A673 (cell line): Measurements from ENCODE around the gene FGGY. TPM values are rescaled to one million over a fixed set of nuclear protein-coding genes. Genes with fewer than 3 reads are reported as not detected.

Experiments
- BruUV-seq: library from RNA; stranded (reverse); fragments of 400-500 nt; replicated peaks from 2 replicates; lab custom pipeline; 2021; lab: Mats Ljungman, UMichigan
- CTCF ChIA-PET: fragments of 300-600 bp; sonication (Branson Sonifier 250); formaldehyde crosslinking; loops from one replicate; lab custom pipeline; 2022; ENCODE audit warnings: antibody characterized with exemption; lab: Charles Lee
- POLR2A ChIA-PET: fragments of 300-600 bp; sonication (Branson Sonifier 250); formaldehyde crosslinking; loops from one replicate; lab custom pipeline; 2022; ENCODE audit warnings: antibody characterized with exemption; ENCODE audit not compliant: low non-redundant PET; lab: Charles Lee
- DNase-seq: peaks from one replicate; pipeline ENCODE4 v3.0.0-alpha.2; 2015; ENCODE audit warnings: low spot score
- H3K27ac ChIP-seq: fragments of 200-600 bp; sonication (generic); 2 replicates; pipeline ENCODE4 v1.5.1; 2016; ENCODE audit warnings: mixed run types, low read depth, mild to moderate bottlenecking, mixed read lengths, antibody characterized with exemption, low read length; ENCODE audit not compliant: poor library complexity, severe bottlenecking
- H3K27me3 ChIP-seq: fragments of 200-600 bp; sonication (generic); replicated peaks from 2 replicates; pipeline ENCODE4 v1.6.1; 2017; ENCODE audit warnings: mixed run types, low read depth, mild to moderate bottlenecking, mixed read lengths, antibody characterized with exemption, low read length; ENCODE audit not compliant: insufficient read depth, poor library complexity
- H3K36me3 ChIP-seq: fragments of 200-600 bp; sonication (generic); 2 replicates; pipeline ENCODE4 v1.6.1; 2016; ENCODE audit warnings: mixed run types, mild to moderate bottlenecking, mixed read lengths, antibody characterized with exemption, low read length; ENCODE audit not compliant: insufficient read depth, poor library complexity, severe bottlenecking
- H3K4me1 ChIP-seq: fragments of 200-600 bp; sonication (generic); 2 replicates; pipeline ENCODE4 v1.6.1; 2017; ENCODE audit warnings: mixed run types, mild to moderate bottlenecking, mixed read lengths, antibody characterized with exemption, low read length; ENCODE audit not compliant: insufficient read depth, poor library complexity, severe bottlenecking
- H3K4me3 ChIP-seq: fragments of 200-600 bp; sonication (generic); 2 replicates; pipeline ENCODE4 v1.5.1; 2016; ENCODE audit warnings: low read depth, mixed run types, mild to moderate bottlenecking, mixed read lengths, low read length; ENCODE audit not compliant: poor library complexity, severe bottlenecking
- H3K9me3 ChIP-seq: fragments of 200-600 bp; sonication (generic); 2 replicates; pipeline ENCODE4 v1.6.1; 2016; ENCODE audit warnings: mixed run types, low read depth, mild to moderate bottlenecking, mixed read lengths, antibody characterized with exemption, low read length; ENCODE audit not compliant: poor library complexity, severe bottlenecking
- EZH2 ChIP-seq: fragments of 200-600 bp; sonication (generic); IDR thresholded peaks from 2 replicates; pipeline ENCODE4 v1.6.1; 2017; ENCODE audit warnings: borderline replicate concordance, low read depth, mild to moderate bottlenecking, mixed read lengths, antibody characterized with exemption, low read length; ENCODE audit not compliant: poor library complexity, severe bottlenecking
- intact Hi-C: fragments of 100-400 bp; cut with micrococcal nuclease; formaldehyde crosslinking; loops from one replicate; pipeline ENCODE4 v1.10.0; 2022; ENCODE audit not compliant: unreplicated experiment
- total RNA-seq: library from RNA; stranded (reverse); gene quantifications from 2 replicates; pipeline ENCODE4 v1.2.3, GENCODE V29; 2021
- TF ChIP-seq, protein P1 (sequence below): fragments of 300-800, 200-600 bp; sonication (generic); conservative IDR thresholded peaks from 2 replicates; pipeline ENCODE4 v1.5.1; 2017; ENCODE audit warnings: low read depth, mild to moderate bottlenecking, antibody characterized with exemption, low read length, moderate library complexity, mixed read lengths

FGGY gene
- total RNA-seq, 1 experiment from 2014 or later = 2.6 TPM

DNA sequence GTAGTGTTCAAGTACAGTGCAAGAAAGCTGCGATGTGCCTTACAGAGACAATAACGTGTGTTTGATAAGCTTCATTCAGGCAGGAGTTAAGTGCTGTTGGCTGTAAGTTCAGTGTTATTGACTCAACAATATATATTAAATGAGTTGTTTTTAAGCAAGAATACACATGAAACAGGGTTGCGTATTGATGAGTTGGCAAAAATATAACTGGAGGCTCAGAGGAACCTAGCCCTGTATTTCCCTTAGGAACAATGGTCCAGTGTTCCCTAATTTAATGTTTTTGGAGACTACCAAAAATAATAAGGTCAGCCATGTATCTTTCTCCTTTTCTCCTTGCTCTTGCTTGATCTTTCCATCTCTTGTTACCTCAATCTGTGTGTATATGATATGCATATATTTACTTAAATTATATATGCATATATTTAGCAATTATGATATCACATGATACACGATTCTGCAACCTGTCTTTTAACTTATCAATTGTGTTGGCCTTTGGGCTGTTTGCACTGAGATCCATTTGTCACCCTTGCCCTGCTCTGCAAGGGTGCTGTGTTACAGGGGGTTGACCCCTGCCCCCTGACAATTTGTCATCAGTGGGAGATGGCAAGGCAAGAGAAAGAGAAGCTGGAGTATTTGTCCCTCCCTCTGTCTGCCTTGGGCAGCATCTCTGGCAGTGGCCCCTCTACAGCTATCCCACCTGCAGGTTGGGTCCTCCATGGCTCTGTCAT lies 109.7 kb downstream of the FGGY start:
- BruUV-seq = no TSS peak
- H3K27me3 ChIP-seq = no peaks in the 10 kb centered on the region
- ChIA-PET POLR2A (interaction anchor here (0.5 kb wide), 1 partner anchor 237 kb away, joined by 6 read pairs; no protein-coding TSS in a partner anchor), CTCF (interaction anchor here (0.7 kb wide), 1 partner anchor 129 kb away, joined by 3 read pairs; no protein-coding TSS in a partner anchor)
- TF ChIP-seq, protein P1, sequence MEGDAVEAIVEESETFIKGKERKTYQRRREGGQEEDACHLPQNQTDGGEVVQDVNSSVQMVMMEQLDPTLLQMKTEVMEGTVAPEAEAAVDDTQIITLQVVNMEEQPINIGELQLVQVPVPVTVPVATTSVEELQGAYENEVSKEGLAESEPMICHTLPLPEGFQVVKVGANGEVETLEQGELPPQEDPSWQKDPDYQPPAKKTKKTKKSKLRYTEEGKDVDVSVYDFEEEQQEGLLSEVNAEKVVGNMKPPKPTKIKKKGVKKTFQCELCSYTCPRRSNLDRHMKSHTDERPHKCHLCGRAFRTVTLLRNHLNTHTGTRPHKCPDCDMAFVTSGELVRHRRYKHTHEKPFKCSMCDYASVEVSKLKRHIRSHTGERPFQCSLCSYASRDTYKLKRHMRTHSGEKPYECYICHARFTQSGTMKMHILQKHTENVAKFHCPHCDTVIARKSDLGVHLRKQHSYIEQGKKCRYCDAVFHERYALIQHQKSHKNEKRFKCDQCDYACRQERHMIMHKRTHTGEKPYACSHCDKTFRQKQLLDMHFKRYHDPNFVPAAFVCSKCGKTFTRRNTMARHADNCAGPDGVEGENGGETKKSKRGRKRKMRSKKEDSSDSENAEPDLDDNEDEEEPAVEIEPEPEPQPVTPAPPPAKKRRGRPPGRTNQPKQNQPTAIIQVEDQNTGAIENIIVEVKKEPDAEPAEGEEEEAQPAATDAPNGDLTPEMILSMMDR = no peak
- TF ChIP-seq EZH2 = no peak
- no peaks in the 10 kb centered on the region for H3K36me3 ChIP-seq
- peaks cover 6% of the 10 kb centered on the region for H3K4me1 ChIP-seq
- intact Hi-C loops = loop anchor here (10.0 kb wide), 1 partner anchor 58 kb away; no protein-coding TSS in a partner anchor
- no peak for DNase-seq
- H3K27ac ChIP-seq = no peak overlapping the region
- H3K4me3 ChIP-seq = no peak overlapping the region
- no peaks in the 10 kb centered on the region for H3K9me3 ChIP-seq

DNA sequence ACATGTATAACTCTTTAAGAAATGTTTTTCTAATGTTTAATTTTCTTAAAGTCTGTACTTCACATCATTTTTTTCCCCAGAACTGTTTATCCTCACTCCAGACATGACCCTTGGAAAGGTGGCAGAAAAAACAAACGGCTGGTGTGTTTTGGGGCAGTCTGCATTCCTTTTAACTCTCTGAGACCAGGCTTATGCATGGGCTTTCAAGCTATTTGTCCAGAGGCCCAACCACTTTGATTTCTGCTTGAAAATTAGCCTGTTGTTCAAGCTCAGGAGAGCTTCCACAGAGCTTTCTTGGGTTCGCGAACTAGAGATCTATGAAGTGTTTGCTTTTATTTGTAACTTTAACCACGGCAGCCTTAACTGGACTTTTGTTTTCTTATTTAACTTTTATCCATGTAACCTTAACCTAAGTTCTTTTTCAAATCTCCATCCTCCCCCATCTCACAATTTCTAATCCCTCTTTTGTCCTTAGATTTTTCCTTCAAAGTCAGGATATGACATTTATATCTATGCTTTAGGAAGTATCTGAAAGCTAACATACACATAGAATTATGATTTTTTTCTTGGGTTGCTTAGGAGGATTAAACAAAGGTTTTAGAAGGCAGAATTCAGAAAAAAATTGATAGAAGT lies 111.8 kb downstream of the FGGY start:
- DNase-seq = no peak
- BruUV-seq = no TSS peak
- TF ChIP-seq, protein P1 = no peak
- TF ChIP-seq EZH2 = no peak
- POLR2A ChIA-PET = no interaction called here
- Histone ChIP-seq H3K4me1 (peaks cover 6% of the 10 kb centered on the region), H3K4me3 (no peak overlapping the region), H3K36me3 (no peaks in the 10 kb centered on the region), H3K27me3 (no peaks in the 10 kb centered on the region), H3K9me3 (no peaks in the 10 kb centered on the region), H3K27ac (no peak overlapping the region)
- CTCF ChIA-PET = no interaction called here
- intact Hi-C loops = loop anchor here (10.0 kb wide), 1 partner anchor 56 kb away; no protein-coding TSS in a partner anchor

DNA sequence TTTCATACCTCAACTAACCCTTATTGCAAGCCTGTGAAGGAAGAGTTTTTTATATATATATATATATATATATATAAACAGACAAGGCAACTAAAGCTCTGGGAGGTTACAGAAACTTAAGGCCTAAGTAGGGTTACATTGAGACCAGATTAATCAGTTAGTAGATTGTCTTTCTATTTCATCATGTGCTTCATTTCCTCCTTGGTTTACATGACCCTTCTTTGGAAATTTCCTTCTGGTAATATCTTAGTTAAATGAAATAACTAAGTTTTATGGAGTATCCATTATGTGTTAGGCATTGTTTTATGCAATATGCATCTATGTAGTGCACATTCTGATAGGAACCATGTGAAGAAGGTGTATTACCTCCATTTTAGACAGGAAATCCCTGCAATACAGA lies 112.7 kb downstream of the FGGY start:
- no peak for TF ChIP-seq EZH2
- TF ChIP-seq, protein P1 = no peak
- POLR2A ChIA-PET = no interaction called here
- no peaks in the 10 kb centered on the region for H3K9me3 ChIP-seq
- DNase-seq = no peak
- H3K27me3 ChIP-seq = no peaks in the 10 kb centered on the region
- CTCF ChIA-PET = no interaction called here
- no peak overlapping the region for H3K4me3 ChIP-seq
- intact Hi-C loops = loop anchor here (10.0 kb wide), 1 partner anchor 55 kb away; no protein-coding TSS in a partner anchor
- BruUV-seq = no TSS peak
- H3K4me1 ChIP-seq = peaks cover 6% of the 10 kb centered on the region
- no peaks in the 10 kb centered on the region for H3K36me3 ChIP-seq
- H3K27ac ChIP-seq = no peak overlapping the region
